ENCODE results near the gene U2AF1L4. TPM values are rescaled to one million over a fixed set of nuclear protein-coding genes. Genes with fewer than 3 reads are reported as not detected.

The U2AF1L4 gene
- total and polyA plus RNA-seq, 2 of the 4 experiments (the other 2 are of a cell fraction), result 6.1 to 15.0 TPM

GRCh38 chr19:35755550-35756376 lies 10.5 kb upstream of the U2AF1L4 start:
- peak overlapping the region; percentile 97 for H3K27ac ChIP-seq (ENCODE audit: insufficient read depth, low read length)
- peaks cover 6% of the 10 kb centered on the region; the same call in 1 of the 2 replicates for H4K20me1 ChIP-seq (ENCODE audit: insufficient read depth, low read length)
- no peak overlapping the region; the same call in 2 of the 3 replicates for H2BK15ac ChIP-seq (ENCODE audit: low read depth, low read length)
- peak overlapping the region; percentile 96 for H2AFZ ChIP-seq (replicated peaks; ENCODE audit: low read length, poor library complexity)
- H3K27me3 ChIP-seq (ENCODE audit: control insufficient read depth, insufficient read depth, low read length), result no peaks in the 10 kb centered on the region
- dilution Hi-C loops (cut with HindIII; ENCODE audit: low sequenced_read_pairs, unreplicated experiment) (no loop called here), intact Hi-C loops (cut with micrococcal nuclease) (loop anchor here (5.0 kb wide), 1 partner anchor 177 kb away; no protein-coding TSS in a partner anchor), in situ Hi-C loops (cut with MboI; ENCODE audit: low sequenced_read_pairs) (no loop called here)
- H4K8ac ChIP-seq (ENCODE audit: low read depth in 2 of 2, low read length in 2 of 2), result peak overlapping the region; percentile 78 to 94
- H3K9me3 ChIP-seq (ENCODE audit: control insufficient read depth, insufficient read depth, low read length), result no peaks in the 10 kb centered on the region
- peaks cover 18% of the 10 kb centered on the region; the same call in 1 of the 2 replicates for H3K9me1 ChIP-seq (ENCODE audit: insufficient read depth, low read length)
- H3K79me1 ChIP-seq (ENCODE audit: low read depth in 1 of 2, low read length in 2 of 2), result peaks cover 32 to 70% of the 10 kb centered on the region in 2 experiments
- H3K4me1 ChIP-seq (ENCODE audit: control insufficient read depth, insufficient read depth, low read length), result peaks cover 13% of the 10 kb centered on the region
- peak overlapping the region; percentile 50 for H3K4me3 ChIP-seq (ENCODE audit: insufficient read depth, low read depth, low read length)
- H2BK120ac ChIP-seq (ENCODE audit: low read depth, low read length), result peak overlapping the region; percentile 69
- peak overlapping the region; percentile 74 for H3K18ac ChIP-seq (ENCODE audit: low read depth, low read length)
- ChIA-PET CTCF (no interaction called here), POLR2A (ENCODE audit: unreplicated experiment) (interaction anchor here (0.6 to 1.0 kb wide), 2 partner anchors 8 to 488 kb away, joined by 4 to 5 read pairs; partner anchors contain the start of gene LIN37)
- H4K91ac ChIP-seq (ENCODE audit: insufficient read depth, low read depth, low read length), result peak overlapping the region; percentile 92
- peak overlapping the region; percentile 91 for H2AK5ac ChIP-seq (ENCODE audit: low read depth, low read length)
- peaks cover 29% of the 10 kb centered on the region for H3K36me3 ChIP-seq (ENCODE audit: control insufficient read depth, insufficient read depth, low read length)
- ATAC-seq (ENCODE audit: low read depth), result peak; percentile 8
- DNase-seq, result peak; percentile 55
- H2BK5ac ChIP-seq (ENCODE audit: low read depth, low read length, poor library complexity, severe bottlenecking), result peak overlapping the region; percentile 96
- H4K5ac ChIP-seq (ENCODE audit: low read depth, low read length), result peak overlapping the region; percentile 89
- WGBS, 2 experiments (ENCODE audit: extremely low coverage in 2 of 2, insufficient read length in 1 of 2), result 5% methylated on average over 38 of the region's 74 CpGs; no CpG with 5 or more reads in 1 of the 2 experiments
- peak overlapping the region; percentile 88 for H3K14ac ChIP-seq (replicated peaks; ENCODE audit: low read depth, low read length)
- peak overlapping the region; percentile 90 for H3K9ac ChIP-seq (ENCODE audit: low read depth, low read length)
- BruUV-seq (replicated peaks), result no TSS peak
- H3K56ac ChIP-seq (ENCODE audit: extremely low read depth, insufficient read depth, low read length), result peak overlapping the region; percentile 80; the same call in 1 of the 2 replicates
- H3K4ac ChIP-seq (ENCODE audit: low read depth, low read length), result peak overlapping the region; percentile 91
- peak overlapping the region; percentile 95 for H2AK9ac ChIP-seq (replicated peaks; ENCODE audit: low read depth, low read length, poor library complexity)
- H2BK20ac ChIP-seq (ENCODE audit: low read depth, low read length), result no peak overlapping the region
- peak overlapping the region; percentile 94 for H3K23ac ChIP-seq (ENCODE audit: low read depth, low read length)
- H3K4me2 ChIP-seq (ENCODE audit: low read depth, low read length), result peak overlapping the region; percentile 93
- TF ChIP-seq, protein P1, sequence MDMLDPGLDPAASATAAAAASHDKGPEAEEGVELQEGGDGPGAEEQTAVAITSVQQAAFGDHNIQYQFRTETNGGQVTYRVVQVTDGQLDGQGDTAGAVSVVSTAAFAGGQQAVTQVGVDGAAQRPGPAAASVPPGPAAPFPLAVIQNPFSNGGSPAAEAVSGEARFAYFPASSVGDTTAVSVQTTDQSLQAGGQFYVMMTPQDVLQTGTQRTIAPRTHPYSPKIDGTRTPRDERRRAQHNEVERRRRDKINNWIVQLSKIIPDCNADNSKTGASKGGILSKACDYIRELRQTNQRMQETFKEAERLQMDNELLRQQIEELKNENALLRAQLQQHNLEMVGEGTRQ (IDR thresholded peaks at IDR 0.05; ENCODE audit: low read depth, low read length), result peak; percentile 19; the same call in 1 of the 2 replicates
- TF ChIP-seq ELK1 (IDR thresholded peaks at IDR 0.05; ENCODE audit: borderline replicate concordance, low read depth, low read length), result no peak
- TF ChIP-seq MAFK (IDR thresholded peaks at IDR 0.05; ENCODE audit: low read depth, low read length), result no peak
- TF ChIP-seq FOS (IDR thresholded peaks at IDR 0.05; ENCODE audit: low read depth, low read length), result no peak
- TF ChIP-seq RCOR1 (IDR thresholded peaks at IDR 0.05; ENCODE audit: insufficient replicate concordance, low read length), result no peak
- peak; percentile 1; the same call in 1 of the 2 replicates for TF ChIP-seq POLR2A (IDR thresholded peaks at IDR 0.05; ENCODE audit: low read depth, low read length)
- no peak for TF ChIP-seq NFE2L2 (IDR thresholded peaks at IDR 0.05; ENCODE audit: low read depth, low read length)
- TF ChIP-seq BHLHE40 (IDR thresholded peaks at IDR 0.05; ENCODE audit: low read depth, low read length), result peak; percentile 17; the same call in 1 of the 2 replicates
- no peak for TF ChIP-seq CEBPB (IDR thresholded peaks at IDR 0.05; ENCODE audit: low read depth, low read length)
- peak; percentile 61; the same call in 1 of the 2 replicates for TF ChIP-seq MAZ (IDR thresholded peaks at IDR 0.05; ENCODE audit: borderline replicate concordance, low read depth, low read length)
- no peak for TF ChIP-seq CTCF (conservative IDR thresholded peaks at IDR 0.05; ENCODE audit: low read depth, low read length)
- TF ChIP-seq CHD1 (IDR thresholded peaks at IDR 0.05; ENCODE audit: low read depth, low read length), result no peak
- TF ChIP-seq MXI1 (IDR thresholded peaks at IDR 0.05; ENCODE audit: borderline replicate concordance, low read depth, low read length), result peak; percentile 88; the same call in 1 of the 2 replicates
